HCT116 (cell line): Measurements from ENCODE around the gene CWC27. TPM values are rescaled to one million over a fixed set of nuclear protein-coding genes. Genes with fewer than 3 reads are reported as not detected.

Source experiments
- ATAC-seq: fragments of 200-7000 bp; cut with Tn5 transposase; 2 replicates; pipeline ENCODE4 v1.9.1; 2020; ENCODE audit warnings: mild to moderate bottlenecking, moderate library complexity
- BruUV-seq: library from RNA; stranded (reverse); fragments of 400-500 nt; replicated peaks from 2 replicates; lab custom pipeline; 2021; lab: Mats Ljungman, UMichigan
- CTCF ChIA-PET: fragments of 300-600 bp; sonication (Branson Sonifier 250); formaldehyde crosslinking; loops from one replicate; lab custom pipeline; 2021; ENCODE audit warnings: antibody characterized with exemption; lab: Charles Lee
- POLR2A ChIA-PET: fragments of 300-600, 350-600 bp; sonication (Branson Sonifier 250); formaldehyde crosslinking; loops from one replicate; lab custom pipeline; 2021; ENCODE audit warnings: antibody characterized with exemption; lab: Charles Lee
- RAD21 ChIA-PET, 2 experiments: fragments of 300-600 bp; sonication (Branson Sonifier 250); formaldehyde crosslinking; loops; one replicate each; lab custom pipeline; 2023; ENCODE audit warnings: low total read pairs in 2 of 2; ENCODE audit not compliant: uncharacterized antibody in 2 of 2, unreplicated experiment in 2 of 2, low non-redundant PET in 1 of 2; lab: Charles Lee
- DNase-seq: peaks from one replicate; pipeline ENCODE4 v3.0.0-alpha.2; 2010; ENCODE audit warnings: low read depth, low spot score
- H2AFZ ChIP-seq: fragments of 200-600 bp; shearing (Covaris generic), sonication (generic); 2 replicates; pipeline ENCODE4 v1.6.1; 2017; ENCODE audit warnings: low read depth, mixed run types, mixed read lengths, antibody characterized with exemption, low read length; ENCODE audit not compliant: poor library complexity, severe bottlenecking
- H3K27ac ChIP-seq: 2 replicates; pipeline ENCODE4 v1.5.1; 2012; ENCODE audit warnings: low read depth, low read length
- H3K27me3 ChIP-seq: fragments of 200-600 bp; sonication (generic); 2 replicates; pipeline ENCODE4 v1.6.1; 2016; ENCODE audit warnings: mixed run types, low read length, mixed read lengths; ENCODE audit not compliant: insufficient read depth
- H3K36me3 ChIP-seq, 2 experiments: fragments of 200-500 bp in 1 of 2; fragments of 200-600 bp in 1 of 2; sonication (Bioruptor generic) in 1 of 2; sonication (generic) in 1 of 2; 2 replicates each; pipeline versions ENCODE4 v1.5.1 to v1.6.1; 2014 to 2016; ENCODE audit warnings: low read length in 2 of 2, inconsistent platforms in 1 of 2, mixed read lengths in 1 of 2, mixed run types in 1 of 2; ENCODE audit not compliant: insufficient read depth in 2 of 2, control insufficient read depth in 1 of 2
- H3K4me1 ChIP-seq, 2 experiments: fragments of 200-600 bp in 1 of 2; sonication (generic) in 1 of 2; 2 replicates each; pipeline versions ENCODE4 v1.5.1 to v1.6.1; 2012 to 2017; ENCODE audit warnings: low read length in 2 of 2, inconsistent platforms in 1 of 2, mild to moderate bottlenecking in 1 of 2, mixed read lengths in 1 of 2, mixed run types in 1 of 2, moderate library complexity in 1 of 2; ENCODE audit not compliant: insufficient read depth in 2 of 2, control insufficient read depth in 1 of 2
- H3K4me2 ChIP-seq: fragments of 200-600 bp; sonication (generic); 2 replicates; pipeline ENCODE4 v1.6.1; 2017; ENCODE audit warnings: mixed run types, low read length, mixed read lengths
- H3K4me3 ChIP-seq, 2 experiments: fragments of 200-600 bp in 1 of 2; sonication (generic) in 1 of 2; replicated peaks in 1 of 2; 2 replicates each; pipeline ENCODE4 v1.5.1; 2011 to 2016; ENCODE audit warnings: low read length in 2 of 2, control low read depth in 1 of 2, low read depth in 1 of 2, mild to moderate bottlenecking in 1 of 2, mixed read lengths in 1 of 2, mixed run types in 1 of 2
- H3K79me2 ChIP-seq: fragments of 200-600 bp; sonication (generic); 2 replicates; pipeline ENCODE4 v1.6.1; 2017; ENCODE audit warnings: mild to moderate bottlenecking, mixed run types, low read length, moderate library complexity, mixed read lengths; ENCODE audit not compliant: insufficient read depth
- H3K9ac ChIP-seq: fragments of 200-600 bp; sonication (generic); 2 replicates; pipeline ENCODE4 v1.6.1; 2016; ENCODE audit warnings: low read length, mixed read lengths
- H3K9me2 ChIP-seq: fragments of 200-600 bp; sonication (generic), shearing (Covaris generic); 2 replicates; pipeline ENCODE4 v1.6.1; 2017; ENCODE audit warnings: mixed run types, mild to moderate bottlenecking, moderate library complexity; ENCODE audit not compliant: insufficient read depth
- H3K9me3 ChIP-seq, 2 experiments: fragments of 200-500 bp in 1 of 2; fragments of 200-600 bp in 1 of 2; sonication (Bioruptor generic) in 1 of 2; sonication (generic) in 1 of 2; 2 replicates each; pipeline ENCODE4 v1.6.1; 2014 to 2017; ENCODE audit warnings: low read length in 2 of 2, mixed read lengths in 2 of 2, inconsistent platforms in 1 of 2, low read depth in 1 of 2, mild to moderate bottlenecking in 1 of 2, mixed run types in 1 of 2, moderate library complexity in 1 of 2; ENCODE audit not compliant: control insufficient read depth in 1 of 2, insufficient read depth in 1 of 2
- H4K20me1 ChIP-seq: fragments of 200-600 bp; sonication (generic), shearing (Covaris generic); 2 replicates; pipeline ENCODE4 v1.6.1; 2017; ENCODE audit warnings: mixed run types, mild to moderate bottlenecking, moderate library complexity; ENCODE audit not compliant: insufficient read depth
- CBX3 ChIP-seq: IDR thresholded peaks from 2 replicates; pipeline ENCODE4 v1.6.1; 2012; ENCODE audit warnings: low read depth
- CEBPB ChIP-seq: IDR thresholded peaks from 2 replicates; pipeline ENCODE4 v1.6.1; 2012; ENCODE audit warnings: low read depth
- EGR1 ChIP-seq: IDR thresholded peaks from 2 replicates; pipeline ENCODE4 v1.6.1; 2012; ENCODE audit warnings: low read depth
- ELF1 ChIP-seq: IDR thresholded peaks from 2 replicates; pipeline ENCODE4 v1.6.1; 2012; ENCODE audit warnings: low read depth, borderline replicate concordance
- EZH2 ChIP-seq: fragments of 200-600 bp; sonication (generic); IDR thresholded peaks from 2 replicates; pipeline ENCODE4 v1.6.1; 2017; ENCODE audit warnings: antibody characterized with exemption, mixed run types
- JUND ChIP-seq: IDR thresholded peaks from 2 replicates; pipeline ENCODE4 v1.6.1; 2012
- POLR2A ChIP-seq: IDR thresholded peaks from 2 replicates; pipeline ENCODE4 v1.7.0; 2011; ENCODE audit warnings: borderline replicate concordance; ENCODE audit not compliant: insufficient read depth, insufficient read length; ENCODE audit errors: extremely low read depth
- POLR2AphosphoS5 ChIP-seq: IDR thresholded peaks from 2 replicates; pipeline ENCODE4 v1.6.1; 2011; ENCODE audit warnings: mild to moderate bottlenecking, low read depth, low read length, moderate library complexity
- RAD21 ChIP-seq: IDR thresholded peaks from 2 replicates; pipeline ENCODE4 v1.6.1; 2012; ENCODE audit warnings: low read depth, mild to moderate bottlenecking
- SP1 ChIP-seq: IDR thresholded peaks from 2 replicates; pipeline ENCODE4 v1.6.1; 2012; ENCODE audit warnings: low read depth
- TCF7L2 ChIP-seq: IDR thresholded peaks from 2 replicates; pipeline ENCODE4 v1.7.0; 2011; ENCODE audit warnings: borderline replicate concordance, inconsistent platforms; ENCODE audit not compliant: insufficient read depth, insufficient read length; ENCODE audit errors: extremely low read depth
- intact Hi-C: fragments of 100-400 bp; cut with micrococcal nuclease; formaldehyde crosslinking; loops from 2 replicates; pipeline ENCODE4 v1.10.0; 2022
- total RNA-seq: library from RNA; stranded (reverse); gene quantifications from one replicate; pipeline ENCODE4 v1.2.1, GENCODE V29; 2021; ENCODE audit not compliant: unreplicated experiment
- TF ChIP-seq, protein P1 (sequence below): IDR thresholded peaks from 2 replicates; pipeline ENCODE4 v1.6.1; 2012
- TF ChIP-seq, protein P2 (sequence below): IDR thresholded peaks from 2 replicates; pipeline ENCODE4 v1.6.1; 2012
- TF ChIP-seq, protein P3 (sequence below), 3 experiments: fragments of 200-600 bp in 1 of 3; sonication (generic) in 1 of 3; IDR thresholded peaks in 2 of 3; conservative IDR thresholded peaks in 1 of 3; 2 replicates each; pipeline ENCODE4 v1.5.1; 2012 to 2017; ENCODE audit warnings: low read depth in 2 of 3, low read length in 2 of 3, antibody characterized with exemption in 1 of 3, borderline replicate concordance in 1 of 3, control low read depth in 1 of 3, mild to moderate bottlenecking in 1 of 3, mixed read lengths in 1 of 3, mixed run types in 1 of 3, moderate library complexity in 1 of 3; ENCODE audit not compliant: insufficient read depth in 1 of 3
- TF ChIP-seq, protein P4 (sequence below): IDR thresholded peaks from 2 replicates; pipeline ENCODE4 v1.6.1; 2011; ENCODE audit warnings: mild to moderate bottlenecking, low read length, moderate library complexity; ENCODE audit not compliant: insufficient replicate concordance; ENCODE audit errors: extremely low read depth

Gene CWC27
- total RNA-seq, 1 experiment from 2014 or later: 29.1 TPM

DNA sequence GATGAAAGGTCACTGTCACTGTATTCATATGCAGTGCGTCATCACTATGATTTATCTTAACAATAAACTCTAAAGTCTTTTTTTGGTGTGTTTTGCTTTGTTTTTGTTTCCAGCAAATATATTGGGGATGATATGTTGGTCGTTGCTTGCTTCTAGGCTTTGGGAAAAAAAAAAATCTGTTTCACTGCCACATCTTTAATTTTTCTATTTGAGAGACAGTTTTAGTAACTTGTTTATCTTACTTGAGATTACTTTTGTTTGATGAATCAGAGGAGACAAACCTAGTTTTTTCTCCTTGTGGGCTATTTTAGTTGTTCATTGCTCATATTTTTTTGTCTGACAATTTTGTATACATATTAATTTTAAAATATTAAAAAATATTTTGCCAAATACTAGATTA is 19.4 kb downstream of the CWC27 start:
- H2AFZ ChIP-seq: no peak overlapping the region
- no peak overlapping the region for H3K4me2 ChIP-seq
- H3K27ac ChIP-seq: no peak overlapping the region
- H3K9me3 ChIP-seq: no peaks in the 10 kb centered on the region
- DNase-seq: no peak
- no peaks in the 10 kb centered on the region for H3K27me3 ChIP-seq
- 0 out of 4 replicates have a peak, but pooled peaks cover 0 to 2% of the 10 kb centered on the region in 2 experiments for H3K4me1 ChIP-seq
- CTCF ChIA-PET: no interaction called here
- H3K4me3 ChIP-seq: no peak overlapping the region
- ATAC-seq: no peak
- H4K20me1 ChIP-seq: no peaks in the 10 kb centered on the region
- no peaks in the 10 kb centered on the region for H3K36me3 ChIP-seq
- no peaks in the 10 kb centered on the region for H3K9me2 ChIP-seq
- no TSS peak for BruUV-seq
- RAD21 ChIA-PET: no interaction called here
- no peaks in the 10 kb centered on the region for H3K79me2 ChIP-seq
- TF ChIP-seq, protein P1, sequence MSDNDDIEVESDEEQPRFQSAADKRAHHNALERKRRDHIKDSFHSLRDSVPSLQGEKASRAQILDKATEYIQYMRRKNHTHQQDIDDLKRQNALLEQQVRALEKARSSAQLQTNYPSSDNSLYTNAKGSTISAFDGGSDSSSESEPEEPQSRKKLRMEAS: no peak
- no peak for TF ChIP-seq CEBPB
- no peak for TF ChIP-seq EGR1
- TF ChIP-seq, protein P2, sequence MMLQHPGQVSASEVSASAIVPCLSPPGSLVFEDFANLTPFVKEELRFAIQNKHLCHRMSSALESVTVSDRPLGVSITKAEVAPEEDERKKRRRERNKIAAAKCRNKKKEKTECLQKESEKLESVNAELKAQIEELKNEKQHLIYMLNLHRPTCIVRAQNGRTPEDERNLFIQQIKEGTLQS: no peak
- no peak for TF ChIP-seq JUND
- TF ChIP-seq EZH2: no peak
- TF ChIP-seq, protein P3, sequence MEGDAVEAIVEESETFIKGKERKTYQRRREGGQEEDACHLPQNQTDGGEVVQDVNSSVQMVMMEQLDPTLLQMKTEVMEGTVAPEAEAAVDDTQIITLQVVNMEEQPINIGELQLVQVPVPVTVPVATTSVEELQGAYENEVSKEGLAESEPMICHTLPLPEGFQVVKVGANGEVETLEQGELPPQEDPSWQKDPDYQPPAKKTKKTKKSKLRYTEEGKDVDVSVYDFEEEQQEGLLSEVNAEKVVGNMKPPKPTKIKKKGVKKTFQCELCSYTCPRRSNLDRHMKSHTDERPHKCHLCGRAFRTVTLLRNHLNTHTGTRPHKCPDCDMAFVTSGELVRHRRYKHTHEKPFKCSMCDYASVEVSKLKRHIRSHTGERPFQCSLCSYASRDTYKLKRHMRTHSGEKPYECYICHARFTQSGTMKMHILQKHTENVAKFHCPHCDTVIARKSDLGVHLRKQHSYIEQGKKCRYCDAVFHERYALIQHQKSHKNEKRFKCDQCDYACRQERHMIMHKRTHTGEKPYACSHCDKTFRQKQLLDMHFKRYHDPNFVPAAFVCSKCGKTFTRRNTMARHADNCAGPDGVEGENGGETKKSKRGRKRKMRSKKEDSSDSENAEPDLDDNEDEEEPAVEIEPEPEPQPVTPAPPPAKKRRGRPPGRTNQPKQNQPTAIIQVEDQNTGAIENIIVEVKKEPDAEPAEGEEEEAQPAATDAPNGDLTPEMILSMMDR (IDR thresholded peaks at IDR 0.05 in 2 of 3, conservative IDR thresholded peaks at IDR 0.05 in 1 of 3; ENCODE audit: borderline replicate concordance in 1 of 3, insufficient read depth in 1 of 3, low read depth in 2 of 3, low read length in 2 of 3): no peak
- TF ChIP-seq TCF7L2: no peak
- no peak for TF ChIP-seq SP1
- TF ChIP-seq RAD21: no peak
- TF ChIP-seq CBX3: no peak
- TF ChIP-seq, protein P4, sequence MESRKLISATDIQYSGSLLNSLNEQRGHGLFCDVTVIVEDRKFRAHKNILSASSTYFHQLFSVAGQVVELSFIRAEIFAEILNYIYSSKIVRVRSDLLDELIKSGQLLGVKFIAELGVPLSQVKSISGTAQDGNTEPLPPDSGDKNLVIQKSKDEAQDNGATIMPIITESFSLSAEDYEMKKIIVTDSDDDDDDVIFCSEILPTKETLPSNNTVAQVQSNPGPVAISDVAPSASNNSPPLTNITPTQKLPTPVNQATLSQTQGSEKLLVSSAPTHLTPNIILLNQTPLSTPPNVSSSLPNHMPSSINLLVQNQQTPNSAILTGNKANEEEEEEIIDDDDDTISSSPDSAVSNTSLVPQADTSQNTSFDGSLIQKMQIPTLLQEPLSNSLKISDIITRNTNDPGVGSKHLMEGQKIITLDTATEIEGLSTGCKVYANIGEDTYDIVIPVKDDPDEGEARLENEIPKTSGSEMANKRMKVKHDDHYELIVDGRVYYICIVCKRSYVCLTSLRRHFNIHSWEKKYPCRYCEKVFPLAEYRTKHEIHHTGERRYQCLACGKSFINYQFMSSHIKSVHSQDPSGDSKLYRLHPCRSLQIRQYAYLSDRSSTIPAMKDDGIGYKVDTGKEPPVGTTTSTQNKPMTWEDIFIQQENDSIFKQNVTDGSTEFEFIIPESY: no peak
- TF ChIP-seq POLR2A: no peak
- no peak for TF ChIP-seq ELF1
- no peak for TF ChIP-seq POLR2AphosphoS5
- no peak overlapping the region for H3K9ac ChIP-seq
- POLR2A ChIA-PET: no interaction called here
- intact Hi-C loops: loop anchor here (10.0 kb wide), 1 partner anchor 643 kb away; no protein-coding TSS in a partner anchor
